ENCODE measurements around the gene MAPK6.
"Not testable (repeated sequence)": the region's sequence is repeated elsewhere in the genome, so short reads cannot be mapped to it uniquely, and the experiment has no call there.

MAPK6 gene

DNA sequence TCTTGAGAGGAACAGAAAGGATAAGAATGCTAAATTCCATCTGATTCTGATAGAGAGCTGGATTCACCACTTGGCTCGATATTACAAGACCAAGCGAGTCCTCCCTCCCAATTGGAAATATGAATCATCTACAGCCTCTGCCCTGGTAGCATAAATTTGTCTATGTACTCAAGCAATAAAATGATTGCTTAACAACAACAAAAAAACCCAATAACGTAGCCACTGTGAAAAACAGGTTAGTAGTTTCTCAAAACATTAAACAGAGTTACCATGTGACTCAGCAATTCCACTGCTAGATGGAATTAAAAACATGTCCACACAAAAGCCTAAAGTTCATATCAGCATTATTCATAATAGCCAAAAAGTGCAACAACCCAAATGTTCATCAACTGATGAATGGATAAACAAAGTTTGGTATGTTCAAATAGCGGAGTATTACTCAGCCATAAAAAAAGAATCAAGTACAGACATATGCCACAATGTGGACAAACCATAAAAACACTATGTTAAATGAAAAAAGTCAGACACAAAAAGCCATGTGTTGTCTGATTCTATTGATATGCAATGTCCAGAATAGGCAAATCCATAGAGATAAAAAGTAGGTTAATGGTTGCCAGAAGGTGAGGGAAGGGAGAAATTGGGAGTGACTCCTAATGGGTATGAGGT, 76.7 kb downstream of the MAPK6 start:
- DNase-seq (ENCODE audit: low spot score), result no peak
- in situ Hi-C loops (cut with MboI; ENCODE audit: low pct_unique_long_range_greater_than_20kb, low sequenced_read_pairs, unreplicated experiment), result no loop called here
- TF ChIP-seq, protein P1, sequence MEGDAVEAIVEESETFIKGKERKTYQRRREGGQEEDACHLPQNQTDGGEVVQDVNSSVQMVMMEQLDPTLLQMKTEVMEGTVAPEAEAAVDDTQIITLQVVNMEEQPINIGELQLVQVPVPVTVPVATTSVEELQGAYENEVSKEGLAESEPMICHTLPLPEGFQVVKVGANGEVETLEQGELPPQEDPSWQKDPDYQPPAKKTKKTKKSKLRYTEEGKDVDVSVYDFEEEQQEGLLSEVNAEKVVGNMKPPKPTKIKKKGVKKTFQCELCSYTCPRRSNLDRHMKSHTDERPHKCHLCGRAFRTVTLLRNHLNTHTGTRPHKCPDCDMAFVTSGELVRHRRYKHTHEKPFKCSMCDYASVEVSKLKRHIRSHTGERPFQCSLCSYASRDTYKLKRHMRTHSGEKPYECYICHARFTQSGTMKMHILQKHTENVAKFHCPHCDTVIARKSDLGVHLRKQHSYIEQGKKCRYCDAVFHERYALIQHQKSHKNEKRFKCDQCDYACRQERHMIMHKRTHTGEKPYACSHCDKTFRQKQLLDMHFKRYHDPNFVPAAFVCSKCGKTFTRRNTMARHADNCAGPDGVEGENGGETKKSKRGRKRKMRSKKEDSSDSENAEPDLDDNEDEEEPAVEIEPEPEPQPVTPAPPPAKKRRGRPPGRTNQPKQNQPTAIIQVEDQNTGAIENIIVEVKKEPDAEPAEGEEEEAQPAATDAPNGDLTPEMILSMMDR (IDR thresholded peaks at IDR 0.05; ENCODE audit: extremely low read depth, insufficient read depth, missing control alignments), result no peak

DNA sequence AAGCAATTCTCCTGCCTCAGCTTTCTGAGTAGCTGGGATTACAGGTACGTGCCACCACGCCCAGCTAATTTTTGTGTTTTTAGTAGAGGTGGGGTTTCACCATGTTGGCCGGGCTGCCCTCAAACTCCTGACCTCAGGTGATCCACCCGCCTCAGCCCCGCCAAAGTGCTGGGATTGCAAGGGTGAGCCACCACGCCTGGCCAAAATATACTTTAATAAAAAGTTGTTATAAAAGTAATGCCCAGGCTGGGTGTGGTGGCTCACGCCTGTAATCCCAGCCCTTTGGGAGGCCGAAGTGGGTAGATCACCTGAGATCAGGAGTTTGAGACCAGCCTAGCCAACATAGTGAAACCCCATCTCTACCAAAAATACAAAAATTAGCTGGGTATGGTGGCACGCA, 77.5 kb downstream of the MAPK6 start:
- DNase-seq (ENCODE audit: low spot score); in situ Hi-C loops (cut with MboI; ENCODE audit: low pct_unique_long_range_greater_than_20kb, low sequenced_read_pairs, unreplicated experiment): not testable (repeated sequence)

DNA sequence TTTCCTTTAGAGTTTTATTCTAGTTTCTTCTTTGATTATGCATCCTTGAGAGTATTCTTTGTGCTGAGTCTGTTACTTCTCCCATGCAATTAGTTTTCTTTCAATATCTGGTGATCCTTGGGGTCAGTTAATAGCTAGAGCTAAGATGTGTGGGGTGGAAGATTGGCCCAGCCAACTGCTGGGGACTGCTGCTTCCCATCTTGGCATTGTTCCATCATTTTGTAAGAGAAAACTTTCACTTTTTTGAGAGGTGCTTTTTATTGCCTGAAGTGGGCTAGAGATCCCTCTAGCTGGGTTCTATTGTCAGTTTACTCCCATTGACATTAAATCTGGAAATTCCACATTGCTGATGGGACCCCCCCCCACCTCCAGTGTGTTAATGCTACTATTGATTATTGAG, 78.2 kb downstream of the MAPK6 start:
- TF ChIP-seq, protein P1 (IDR thresholded peaks at IDR 0.05; ENCODE audit: extremely low read depth, insufficient read depth, missing control alignments), result no peak
- no peak for DNase-seq (ENCODE audit: low spot score)
- in situ Hi-C loops (cut with MboI; ENCODE audit: low pct_unique_long_range_greater_than_20kb, low sequenced_read_pairs, unreplicated experiment), result no loop called here

DNA sequence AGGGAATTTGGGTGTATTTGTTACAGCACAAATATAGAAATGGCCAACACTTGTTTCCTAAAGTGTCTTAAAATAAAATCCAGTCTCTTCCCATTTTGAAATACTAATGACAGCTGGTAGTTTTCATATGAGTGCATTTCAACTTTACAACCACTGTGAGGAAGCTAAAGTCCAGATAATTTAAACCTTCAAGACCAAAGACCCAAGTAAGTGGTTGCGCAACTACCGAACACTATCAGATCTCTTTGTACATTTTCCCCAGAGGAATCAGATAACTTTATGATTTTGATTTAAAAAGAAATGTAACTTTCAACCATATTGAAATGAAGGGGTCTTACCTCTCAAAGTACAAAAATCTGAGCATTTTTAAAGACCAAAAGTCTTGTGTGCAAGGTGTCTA, 79.3 kb downstream of the MAPK6 start:
- in situ Hi-C loops (cut with MboI; ENCODE audit: low pct_unique_long_range_greater_than_20kb, low sequenced_read_pairs, unreplicated experiment), result no loop called here
- TF ChIP-seq, protein P1 (IDR thresholded peaks at IDR 0.05; ENCODE audit: extremely low read depth, insufficient read depth, missing control alignments), result no peak
- no peak for DNase-seq (ENCODE audit: low spot score)

DNA sequence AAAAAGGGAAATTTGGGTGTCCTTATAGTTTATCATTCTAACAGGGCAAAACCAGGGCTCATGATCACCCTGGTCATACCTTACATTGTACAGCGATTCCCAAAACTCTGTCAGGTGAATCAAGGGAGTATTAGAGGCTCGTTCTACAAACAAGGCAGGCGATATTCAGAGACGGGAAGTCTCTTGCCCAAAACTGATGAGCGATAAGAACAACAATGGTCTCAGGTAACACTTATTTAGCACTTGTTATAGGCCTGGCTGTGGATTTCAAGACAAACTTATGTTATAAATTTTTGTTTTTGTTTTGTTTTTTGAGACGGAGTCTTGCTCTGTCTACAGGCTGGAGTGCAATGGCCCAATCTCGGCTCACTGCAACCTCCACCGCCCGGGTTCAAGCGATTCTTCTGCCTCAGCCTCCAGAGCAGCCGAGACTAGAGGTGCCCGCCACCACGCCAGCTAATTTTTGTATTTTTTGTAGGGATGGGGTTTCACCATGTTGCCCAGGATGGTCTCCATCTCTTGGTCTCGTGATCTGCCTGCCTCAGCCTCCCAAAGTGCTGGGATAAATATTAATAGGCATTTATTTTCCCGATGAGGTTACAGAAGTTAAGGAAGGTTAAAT, 80.7 kb downstream of the MAPK6 start:
- in situ Hi-C loops (cut with MboI; ENCODE audit: low pct_unique_long_range_greater_than_20kb, low sequenced_read_pairs, unreplicated experiment), result no loop called here
- DNase-seq (ENCODE audit: low spot score), result no peak
- TF ChIP-seq, protein P1 (IDR thresholded peaks at IDR 0.05; ENCODE audit: extremely low read depth, insufficient read depth, missing control alignments), result no peak

DNA sequence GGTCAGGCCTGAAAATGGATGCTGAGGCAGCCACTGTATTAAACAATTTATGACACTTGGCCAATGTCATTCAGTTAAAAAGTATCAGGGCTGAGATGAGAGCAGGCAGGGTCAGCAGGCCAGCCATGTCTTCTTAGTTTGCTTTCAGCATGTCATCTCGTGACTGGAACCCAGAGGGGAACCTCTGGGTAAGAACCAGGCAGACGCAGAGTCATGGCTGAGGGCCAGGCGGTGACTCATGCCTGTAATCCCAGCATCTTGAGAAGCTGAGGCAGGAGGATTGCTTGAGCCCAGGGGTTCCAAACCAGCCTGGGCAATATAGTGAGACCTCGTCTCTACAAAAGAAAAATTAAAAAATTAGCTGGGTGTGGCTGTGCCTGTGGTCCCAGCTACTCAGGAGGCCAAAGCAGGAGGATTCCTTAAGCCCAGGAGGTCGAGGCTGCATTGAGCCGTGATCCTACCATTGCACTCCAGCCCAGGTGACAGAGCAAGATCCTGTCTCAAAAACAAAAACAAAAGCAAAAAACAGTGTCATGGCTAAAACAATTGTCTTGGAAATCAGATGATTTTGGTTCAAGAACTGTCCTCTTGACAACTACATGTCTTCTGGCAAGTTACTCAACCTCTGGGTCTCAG, 81.9 kb downstream of the MAPK6 start:
- in situ Hi-C loops (cut with MboI; ENCODE audit: low pct_unique_long_range_greater_than_20kb, low sequenced_read_pairs, unreplicated experiment), result no loop called here
- TF ChIP-seq, protein P1 (IDR thresholded peaks at IDR 0.05; ENCODE audit: extremely low read depth, insufficient read depth, missing control alignments), result no peak
- no peak for DNase-seq (ENCODE audit: low spot score)

All from GM13977 (cell line).